GM13976 (cell line): ENCODE results near the gene PXK.

ENCODE experiments used
- DNase-seq: peaks from one replicate; pipeline ENCODE4 v3.0.0; 2012; ENCODE audit warnings: low spot score
- in situ Hi-C: fragments of 300-500 bp; cut with MboI; formaldehyde crosslinking; loops from one replicate; pipeline ENCODE4 v1.12.0; 2022; ENCODE audit warnings: low sequenced_read_pairs, mixed read lengths, inconsistent platforms; ENCODE audit not compliant: unreplicated experiment
- TF ChIP-seq, protein P1 (sequence below): IDR thresholded peaks from 2 replicates; pipeline ENCODE4 v1.5.1; 2012; ENCODE audit warnings: borderline replicate concordance, mild to moderate bottlenecking; ENCODE audit not compliant: insufficient read depth; ENCODE audit errors: extremely low read depth, missing control alignments, control extremely low read depth

PXK gene

DNA sequence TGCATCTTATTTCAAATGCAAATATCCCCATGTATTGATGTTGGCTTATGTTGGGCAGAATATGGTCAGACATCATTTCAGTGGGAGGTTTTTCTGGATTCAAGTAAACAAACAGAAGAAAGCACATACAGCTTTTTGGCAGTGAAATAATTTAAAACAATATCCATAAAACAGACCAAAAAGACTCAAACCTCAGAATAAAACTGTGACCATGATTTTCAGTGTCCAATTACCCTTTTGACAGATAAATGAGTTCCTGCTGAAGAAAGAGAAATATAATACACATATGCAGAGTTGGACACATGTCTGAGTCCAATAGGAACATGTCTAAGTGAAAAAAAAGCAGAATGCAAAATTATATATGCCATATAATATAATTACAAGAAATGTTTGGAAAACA is 39.1 kb downstream of the PXK start:
- DNase-seq: no peak
- in situ Hi-C loops: no loop called here
- TF ChIP-seq, protein P1, sequence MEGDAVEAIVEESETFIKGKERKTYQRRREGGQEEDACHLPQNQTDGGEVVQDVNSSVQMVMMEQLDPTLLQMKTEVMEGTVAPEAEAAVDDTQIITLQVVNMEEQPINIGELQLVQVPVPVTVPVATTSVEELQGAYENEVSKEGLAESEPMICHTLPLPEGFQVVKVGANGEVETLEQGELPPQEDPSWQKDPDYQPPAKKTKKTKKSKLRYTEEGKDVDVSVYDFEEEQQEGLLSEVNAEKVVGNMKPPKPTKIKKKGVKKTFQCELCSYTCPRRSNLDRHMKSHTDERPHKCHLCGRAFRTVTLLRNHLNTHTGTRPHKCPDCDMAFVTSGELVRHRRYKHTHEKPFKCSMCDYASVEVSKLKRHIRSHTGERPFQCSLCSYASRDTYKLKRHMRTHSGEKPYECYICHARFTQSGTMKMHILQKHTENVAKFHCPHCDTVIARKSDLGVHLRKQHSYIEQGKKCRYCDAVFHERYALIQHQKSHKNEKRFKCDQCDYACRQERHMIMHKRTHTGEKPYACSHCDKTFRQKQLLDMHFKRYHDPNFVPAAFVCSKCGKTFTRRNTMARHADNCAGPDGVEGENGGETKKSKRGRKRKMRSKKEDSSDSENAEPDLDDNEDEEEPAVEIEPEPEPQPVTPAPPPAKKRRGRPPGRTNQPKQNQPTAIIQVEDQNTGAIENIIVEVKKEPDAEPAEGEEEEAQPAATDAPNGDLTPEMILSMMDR: no peak

DNA sequence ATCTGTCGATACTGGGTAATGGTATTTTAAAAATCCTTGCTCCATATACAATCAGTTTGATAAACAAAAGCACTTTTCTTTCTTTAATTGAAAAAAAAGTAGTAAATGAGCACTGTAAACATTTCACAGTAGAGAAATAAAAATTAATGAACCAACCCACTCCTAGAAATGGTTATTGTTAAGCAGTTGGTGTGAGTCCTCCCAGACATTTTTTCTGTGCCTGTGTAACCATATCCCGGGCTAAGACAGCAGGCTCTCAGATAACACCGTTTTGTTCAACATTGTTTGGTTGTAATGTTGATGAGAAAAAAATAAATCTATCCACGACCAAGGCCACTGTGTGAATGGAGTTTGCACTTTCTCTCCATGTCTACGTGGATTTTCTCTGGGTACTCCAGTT is 42.6 kb downstream of the PXK start:
- DNase-seq: no peak
- in situ Hi-C loops: no loop called here
- TF ChIP-seq, protein P1: no peak

DNA sequence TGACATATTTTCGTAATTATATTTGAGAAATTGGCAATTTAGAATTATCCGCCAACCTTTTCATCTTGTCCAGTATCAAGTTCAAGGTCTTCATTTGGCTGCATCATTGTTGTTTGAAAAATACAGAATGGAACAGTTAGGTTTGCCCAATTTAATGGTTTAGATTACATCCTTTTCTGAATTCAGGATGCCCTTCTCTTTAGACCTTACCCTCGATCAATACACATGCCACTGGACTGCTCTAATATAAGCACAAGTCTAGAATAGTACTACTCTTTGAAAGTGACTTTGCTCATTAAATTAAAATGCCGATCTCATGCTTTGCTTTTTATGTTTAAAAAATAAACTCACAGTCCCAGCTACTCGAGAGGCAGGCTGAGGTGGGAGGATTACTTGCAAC is 44.5 kb downstream of the PXK start:
- TF ChIP-seq, protein P1: no peak
- in situ Hi-C loops: no loop called here
- DNase-seq: no peak

DNA sequence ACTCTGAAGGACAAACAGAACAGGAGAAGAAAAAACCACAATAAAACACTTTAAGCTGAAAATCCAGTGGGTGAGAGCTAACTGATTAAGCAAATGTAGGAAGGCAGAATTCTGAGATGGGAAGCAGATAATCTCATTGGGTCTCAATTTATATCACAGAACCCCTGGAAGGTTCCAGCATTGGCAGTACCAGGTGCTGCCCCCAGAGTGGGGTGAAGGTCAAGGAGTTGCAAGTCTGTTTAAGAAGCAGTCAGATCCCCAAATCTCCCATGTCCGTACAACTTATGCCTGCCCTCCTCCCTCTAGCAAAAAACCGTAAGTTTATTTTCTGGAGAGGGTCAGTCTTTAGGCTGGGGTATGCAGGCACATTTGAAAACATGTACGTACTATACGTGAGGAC is 45.1 kb downstream of the PXK start:
- in situ Hi-C loops: no loop called here
- no peak for DNase-seq
- TF ChIP-seq, protein P1: no peak

DNA sequence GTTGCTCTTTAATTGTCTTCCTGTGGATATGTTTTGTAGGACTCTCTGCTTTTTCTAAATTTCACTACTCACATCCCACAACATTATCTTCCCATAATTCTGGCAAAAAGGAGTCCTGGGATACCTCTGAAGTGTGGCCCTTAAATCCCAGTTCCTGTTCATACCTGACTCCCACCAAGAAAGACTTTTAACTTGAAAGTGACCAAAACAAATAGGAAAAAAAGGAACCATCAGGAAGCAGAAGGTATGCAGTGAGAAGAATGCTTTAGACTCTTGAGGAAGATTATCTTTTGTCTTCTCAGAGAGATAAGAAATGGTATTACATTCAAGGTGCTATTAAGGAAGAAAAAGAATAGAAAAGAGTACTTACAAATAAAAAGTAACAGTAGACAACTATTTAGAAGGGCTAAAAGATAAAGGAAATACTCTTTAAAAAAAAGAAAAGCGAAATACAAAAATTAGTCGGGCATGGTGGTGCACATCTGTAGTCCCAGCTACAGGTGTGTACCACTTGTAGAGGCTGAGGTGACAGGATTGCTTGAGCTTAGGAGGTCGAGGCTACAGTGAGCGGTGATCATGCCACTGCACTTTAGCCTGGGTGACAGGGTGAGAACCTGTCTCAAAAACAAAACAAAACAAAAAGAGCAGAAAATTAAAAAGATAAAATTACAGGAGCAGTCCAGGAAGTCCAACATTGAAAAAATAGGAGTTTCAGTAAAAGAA is 46.8 kb downstream of the PXK start:
- TF ChIP-seq, protein P1: no peak
- DNase-seq: no peak
- in situ Hi-C loops: no loop called here

DNA sequence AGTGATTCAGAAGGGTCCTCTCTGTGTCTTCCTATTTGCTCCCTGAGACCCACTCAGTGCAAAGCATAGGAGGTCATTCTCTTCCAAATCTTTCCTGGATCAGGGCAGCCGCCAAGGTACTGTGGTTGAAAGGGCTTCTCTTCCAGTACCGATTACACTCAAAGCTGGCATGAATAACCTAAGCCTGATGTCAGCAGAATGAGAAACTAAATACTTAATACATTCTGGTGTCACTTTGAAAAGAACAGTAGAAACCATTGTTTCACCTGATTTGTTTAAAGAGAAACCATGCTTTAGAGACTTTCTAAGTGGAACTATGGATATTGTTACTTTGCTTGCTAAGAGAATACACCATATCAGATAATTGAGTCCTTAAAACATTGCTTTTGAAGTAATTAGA is 50.8 kb downstream of the PXK start:
- TF ChIP-seq, protein P1: no peak
- in situ Hi-C loops: no loop called here
- DNase-seq: no peak

DNA sequence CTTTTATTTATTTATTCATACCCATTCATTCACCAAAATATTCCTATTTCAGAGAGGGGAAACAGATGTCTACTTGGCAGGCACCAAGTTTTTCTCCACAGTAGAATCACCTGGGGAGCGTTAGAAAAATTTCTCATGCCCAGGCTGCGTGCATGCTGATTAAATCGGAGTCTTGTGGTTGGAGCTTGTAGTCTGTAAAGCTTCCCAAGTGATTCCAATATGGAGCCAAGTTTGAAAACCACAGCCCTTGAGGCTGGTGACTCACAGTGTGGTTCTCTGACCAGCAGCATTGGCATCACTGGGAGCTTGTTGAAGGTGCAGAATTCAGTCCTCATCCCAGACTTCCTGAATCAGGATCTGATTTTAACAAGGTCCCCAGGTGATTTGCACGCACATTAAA is 51.2 kb downstream of the PXK start:
- no peak for DNase-seq
- TF ChIP-seq, protein P1: no peak
- in situ Hi-C loops: no loop called here
